ENCODE results near the gene SSPN.

Gene SSPN

DNA sequence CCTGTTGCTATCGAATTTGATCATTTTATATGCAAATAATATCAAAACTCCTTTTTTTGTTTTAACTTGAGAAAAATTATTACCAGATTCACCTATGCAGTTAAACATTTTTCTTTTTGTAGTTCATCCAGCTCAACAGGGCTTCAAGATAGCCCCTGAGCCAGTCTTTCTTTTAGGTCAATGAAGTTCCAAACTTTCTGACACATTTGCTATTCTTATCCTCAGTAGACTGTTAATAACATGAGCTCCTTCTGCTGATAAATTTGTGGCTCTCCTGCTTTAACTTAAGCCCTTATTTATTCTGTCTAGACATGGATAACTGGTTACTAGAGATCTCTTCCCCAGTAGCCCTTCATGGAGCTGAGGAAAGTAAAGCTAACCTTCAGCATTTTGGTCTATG lies 33.2 kb upstream of the SSPN start (continued):
- TF ChIP-seq, protein P1, sequence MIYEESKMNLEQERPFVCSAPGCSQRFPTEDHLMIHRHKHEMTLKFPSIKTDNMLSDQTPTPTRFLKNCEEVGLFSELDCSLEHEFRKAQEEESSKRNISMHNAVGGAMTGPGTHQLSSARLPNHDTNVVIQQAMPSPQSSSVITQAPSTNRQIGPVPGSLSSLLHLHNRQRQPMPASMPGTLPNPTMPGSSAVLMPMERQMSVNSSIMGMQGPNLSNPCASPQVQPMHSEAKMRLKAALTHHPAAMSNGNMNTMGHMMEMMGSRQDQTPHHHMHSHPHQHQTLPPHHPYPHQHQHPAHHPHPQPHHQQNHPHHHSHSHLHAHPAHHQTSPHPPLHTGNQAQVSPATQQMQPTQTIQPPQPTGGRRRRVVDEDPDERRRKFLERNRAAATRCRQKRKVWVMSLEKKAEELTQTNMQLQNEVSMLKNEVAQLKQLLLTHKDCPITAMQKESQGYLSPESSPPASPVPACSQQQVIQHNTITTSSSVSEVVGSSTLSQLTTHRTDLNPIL (CRISPR knock-in tag; IDR thresholded peaks at IDR 0.05; ENCODE audit: low read depth) = no peak
- TF ChIP-seq, protein P2, sequence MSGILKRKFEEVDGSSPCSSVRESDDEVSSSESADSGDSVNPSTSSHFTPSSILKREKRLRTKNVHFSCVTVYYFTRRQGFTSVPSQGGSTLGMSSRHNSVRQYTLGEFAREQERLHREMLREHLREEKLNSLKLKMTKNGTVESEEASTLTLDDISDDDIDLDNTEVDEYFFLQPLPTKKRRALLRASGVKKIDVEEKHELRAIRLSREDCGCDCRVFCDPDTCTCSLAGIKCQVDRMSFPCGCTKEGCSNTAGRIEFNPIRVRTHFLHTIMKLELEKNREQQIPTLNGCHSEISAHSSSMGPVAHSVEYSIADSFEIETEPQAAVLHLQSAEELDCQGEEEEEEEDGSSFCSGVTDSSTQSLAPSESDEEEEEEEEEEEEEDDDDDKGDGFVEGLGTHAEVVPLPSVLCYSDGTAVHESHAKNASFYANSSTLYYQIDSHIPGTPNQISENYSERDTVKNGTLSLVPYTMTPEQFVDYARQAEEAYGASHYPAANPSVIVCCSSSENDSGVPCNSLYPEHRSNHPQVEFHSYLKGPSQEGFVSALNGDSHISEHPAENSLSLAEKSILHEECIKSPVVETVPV (CRISPR knock-in tag; IDR thresholded peaks at IDR 0.05) = no peak
- TF ChIP-seq ESRRG (CRISPR knock-in tag; IDR thresholded peaks at IDR 0.05) = no peak
- no peak for TF ChIP-seq RARB (CRISPR knock-in tag; IDR thresholded peaks at IDR 0.05)
- TF ChIP-seq, protein P3, sequence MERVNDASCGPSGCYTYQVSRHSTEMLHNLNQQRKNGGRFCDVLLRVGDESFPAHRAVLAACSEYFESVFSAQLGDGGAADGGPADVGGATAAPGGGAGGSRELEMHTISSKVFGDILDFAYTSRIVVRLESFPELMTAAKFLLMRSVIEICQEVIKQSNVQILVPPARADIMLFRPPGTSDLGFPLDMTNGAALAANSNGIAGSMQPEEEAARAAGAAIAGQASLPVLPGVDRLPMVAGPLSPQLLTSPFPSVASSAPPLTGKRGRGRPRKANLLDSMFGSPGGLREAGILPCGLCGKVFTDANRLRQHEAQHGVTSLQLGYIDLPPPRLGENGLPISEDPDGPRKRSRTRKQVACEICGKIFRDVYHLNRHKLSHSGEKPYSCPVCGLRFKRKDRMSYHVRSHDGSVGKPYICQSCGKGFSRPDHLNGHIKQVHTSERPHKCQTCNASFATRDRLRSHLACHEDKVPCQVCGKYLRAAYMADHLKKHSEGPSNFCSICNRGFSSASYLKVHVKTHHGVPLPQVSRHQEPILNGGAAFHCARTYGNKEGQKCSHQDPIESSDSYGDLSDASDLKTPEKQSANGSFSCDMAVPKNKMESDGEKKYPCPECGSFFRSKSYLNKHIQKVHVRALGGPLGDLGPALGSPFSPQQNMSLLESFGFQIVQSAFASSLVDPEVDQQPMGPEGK (CRISPR knock-in tag; IDR thresholded peaks at IDR 0.05; ENCODE audit: borderline replicate concordance) = no peak
- no peak for TF ChIP-seq ZFP3 (CRISPR knock-in tag; IDR thresholded peaks at IDR 0.05)
- no peak for TF ChIP-seq SNAI2 (CRISPR knock-in tag; IDR thresholded peaks at IDR 0.05)

DNA sequence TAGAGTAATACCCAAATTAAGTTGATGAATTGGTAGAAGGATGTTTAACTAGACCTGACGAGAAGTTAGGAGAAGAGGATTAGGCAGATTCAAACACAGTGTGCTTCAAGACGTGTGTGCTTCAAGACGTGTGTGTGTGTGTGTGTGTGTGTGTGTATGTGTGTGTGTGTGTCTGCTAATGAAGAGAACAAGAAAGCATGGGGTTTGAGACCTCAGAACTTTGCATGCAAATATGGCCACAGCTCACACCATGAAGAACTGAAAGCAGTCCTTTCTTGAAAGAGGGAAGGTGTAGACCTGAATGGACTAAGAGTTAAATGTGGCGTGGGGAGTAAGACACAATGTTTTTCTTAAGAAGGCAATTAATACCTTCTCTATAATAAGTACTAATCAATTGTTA lies 32.5 kb upstream of the SSPN start:
- no peak for ATAC-seq
- TF ChIP-seq, protein P2 (CRISPR knock-in tag; IDR thresholded peaks at IDR 0.05) = no peak
- TF ChIP-seq TOX (CRISPR knock-in tag; IDR thresholded peaks at IDR 0.05; ENCODE audit: borderline replicate concordance) (no peak), GLIS3 (CRISPR knock-in tag; IDR thresholded peaks at IDR 0.05) (no peak), ESRRG (CRISPR knock-in tag; IDR thresholded peaks at IDR 0.05) (no peak), ARNTL (CRISPR knock-in tag; IDR thresholded peaks at IDR 0.05; ENCODE audit: borderline replicate concordance, low read depth) (no peak), ZC3H10 (CRISPR knock-in tag; IDR thresholded peaks at IDR 0.05) (no peak), BACH2 (CRISPR knock-in tag; IDR thresholded peaks at IDR 0.05; ENCODE audit: borderline replicate concordance) (no peak), CSDC2 (CRISPR knock-in tag; IDR thresholded peaks at IDR 0.05) (no peak), PPARA (CRISPR knock-in tag; IDR thresholded peaks at IDR 0.05; ENCODE audit: borderline replicate concordance) (no peak), OSR1 (CRISPR knock-in tag; IDR thresholded peaks at IDR 0.05) (no peak), TCF4 (CRISPR knock-in tag; IDR thresholded peaks at IDR 0.05; ENCODE audit: borderline replicate concordance) (no peak), SNAI2 (CRISPR knock-in tag; IDR thresholded peaks at IDR 0.05) (no peak), ISL1 (CRISPR knock-in tag; IDR thresholded peaks at IDR 0.05) (no peak), ZFP3 (CRISPR knock-in tag; IDR thresholded peaks at IDR 0.05) (no peak), ZNF70 (CRISPR knock-in tag; IDR thresholded peaks at IDR 0.05) (no peak), ZFP30 (CRISPR knock-in tag; IDR thresholded peaks at IDR 0.05) (no peak), ZNF565 (CRISPR knock-in tag; conservative IDR thresholded peaks at IDR 0.05; ENCODE audit: low read depth) (no peak)
- TF ChIP-seq, protein P3 (CRISPR knock-in tag; IDR thresholded peaks at IDR 0.05; ENCODE audit: borderline replicate concordance) = no peak
- TF ChIP-seq, protein P4, sequence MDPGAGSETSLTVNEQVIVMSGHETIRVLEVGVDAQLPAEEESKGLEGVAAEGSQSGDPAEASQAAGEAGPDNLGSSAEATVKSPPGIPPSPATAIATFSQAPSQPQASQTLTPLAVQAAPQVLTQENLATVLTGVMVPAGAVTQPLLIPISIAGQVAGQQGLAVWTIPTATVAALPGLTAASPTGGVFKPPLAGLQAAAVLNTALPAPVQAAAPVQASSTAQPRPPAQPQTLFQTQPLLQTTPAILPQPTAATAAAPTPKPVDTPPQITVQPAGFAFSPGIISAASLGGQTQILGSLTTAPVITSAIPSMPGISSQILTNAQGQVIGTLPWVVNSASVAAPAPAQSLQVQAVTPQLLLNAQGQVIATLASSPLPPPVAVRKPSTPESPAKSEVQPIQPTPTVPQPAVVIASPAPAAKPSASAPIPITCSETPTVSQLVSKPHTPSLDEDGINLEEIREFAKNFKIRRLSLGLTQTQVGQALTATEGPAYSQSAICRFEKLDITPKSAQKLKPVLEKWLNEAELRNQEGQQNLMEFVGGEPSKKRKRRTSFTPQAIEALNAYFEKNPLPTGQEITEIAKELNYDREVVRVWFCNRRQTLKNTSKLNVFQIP (CRISPR knock-in tag; IDR thresholded peaks at IDR 0.05; ENCODE audit: borderline replicate concordance, low read depth) = no peak
- TF ChIP-seq, protein P1 (CRISPR knock-in tag; IDR thresholded peaks at IDR 0.05; ENCODE audit: low read depth) = no peak

All from SK-N-SH treated with all-trans-retinoic acid at 6 μM for 48 hours (cell line).